ENCODE results near the gene SLC41A1. TPM values are rescaled to one million over a fixed set of nuclear protein-coding genes. Genes with fewer than 3 reads are reported as not detected.

Gene SLC41A1
- total RNA-seq, 1 experiment from 2014 or later, result 31.9 TPM

GRCh38 chr1:205769641-205770365, 43.2 kb downstream of the SLC41A1 start:
- no peak for TF ChIP-seq CTCF (IDR thresholded peaks at IDR 0.05; ENCODE audit: unreplicated experiment)
- Mint-ChIP-seq H3K9me3 (ENCODE audit: low read depth, unreplicated experiment) (no peaks in the 10 kb centered on the region), H3K27me3 (ENCODE audit: unreplicated experiment) (peaks cover 7% of the 10 kb centered on the region), H3K27ac (ENCODE audit: unreplicated experiment) (no peak overlapping the region), H3K4me3 (ENCODE audit: low read depth, unreplicated experiment) (no peak overlapping the region), H3K4me1 (ENCODE audit: low read depth, unreplicated experiment) (peaks cover 6% of the 10 kb centered on the region), H3K36me3 (ENCODE audit: insufficient read depth, unreplicated experiment) (peaks cover 13% of the 10 kb centered on the region)
- DNase-seq, result no peak
- CTCF ChIA-PET, result no interaction called here
- BruUV-seq (replicated peaks), result no TSS peak
- intact Hi-C loops (cut with micrococcal nuclease; ENCODE audit: unreplicated experiment), result no loop called here

DNA sequence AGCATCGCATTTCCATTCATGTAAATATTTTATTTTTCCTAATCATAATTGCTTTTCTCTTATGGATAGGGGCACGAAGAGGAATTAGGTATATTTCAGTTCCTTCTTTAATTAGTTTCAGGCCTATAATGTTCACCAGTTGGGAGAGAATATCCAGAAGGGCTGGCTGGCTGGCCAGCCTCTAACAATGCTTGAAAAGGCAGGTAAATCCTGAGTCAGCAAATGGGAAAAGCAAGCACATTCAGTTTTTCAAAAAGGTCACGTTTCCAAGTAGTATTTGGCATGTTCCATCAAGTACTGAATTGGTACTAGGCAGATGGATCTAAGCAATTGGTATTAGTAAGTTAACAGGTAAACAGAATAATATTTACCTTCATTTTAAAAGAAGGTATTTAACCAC, 45.8 kb downstream of the SLC41A1 start:
- no peak overlapping the region for H3K4me3 Mint-ChIP-seq (ENCODE audit: low read depth, unreplicated experiment)
- H3K4me1 Mint-ChIP-seq (ENCODE audit: low read depth, unreplicated experiment), result peaks cover 6% of the 10 kb centered on the region
- H3K27ac Mint-ChIP-seq (ENCODE audit: unreplicated experiment), result no peak overlapping the region
- intact Hi-C loops (cut with micrococcal nuclease; ENCODE audit: unreplicated experiment), result no loop called here
- DNase-seq, result no peak
- no peaks in the 10 kb centered on the region for H3K9me3 Mint-ChIP-seq (ENCODE audit: low read depth, unreplicated experiment)
- TF ChIP-seq CTCF (IDR thresholded peaks at IDR 0.05; ENCODE audit: unreplicated experiment), result no peak
- peaks cover 5% of the 10 kb centered on the region for H3K36me3 Mint-ChIP-seq (ENCODE audit: insufficient read depth, unreplicated experiment)
- H3K27me3 Mint-ChIP-seq (ENCODE audit: unreplicated experiment), result no peaks in the 10 kb centered on the region
- CTCF ChIA-PET, result no interaction called here
- no TSS peak for BruUV-seq (replicated peaks)

GRCh38 chr1:205766570-205766969, 46.4 kb downstream of the SLC41A1 start:
- DNase-seq, result no peak
- H3K27me3 Mint-ChIP-seq (ENCODE audit: unreplicated experiment), result no peaks in the 10 kb centered on the region
- peaks cover 5% of the 10 kb centered on the region for H3K36me3 Mint-ChIP-seq (ENCODE audit: insufficient read depth, unreplicated experiment)
- no peaks in the 10 kb centered on the region for H3K9me3 Mint-ChIP-seq (ENCODE audit: low read depth, unreplicated experiment)
- intact Hi-C loops (cut with micrococcal nuclease; ENCODE audit: unreplicated experiment), result no loop called here
- peaks cover 6% of the 10 kb centered on the region for H3K4me1 Mint-ChIP-seq (ENCODE audit: low read depth, unreplicated experiment)
- no peak overlapping the region for H3K4me3 Mint-ChIP-seq (ENCODE audit: low read depth, unreplicated experiment)
- CTCF ChIA-PET, result interaction anchor here (0.6 kb wide), 1 partner anchor 45 kb away, joined by 3 read pairs; no protein-coding TSS in a partner anchor
- TF ChIP-seq CTCF (IDR thresholded peaks at IDR 0.05; ENCODE audit: unreplicated experiment), result no peak
- no peak overlapping the region for H3K27ac Mint-ChIP-seq (ENCODE audit: unreplicated experiment)
- BruUV-seq (replicated peaks), result no TSS peak

- intact Hi-C loops (cut with micrococcal nuclease; ENCODE audit: unreplicated experiment), result no loop called here
- Mint-ChIP-seq H3K4me3 (ENCODE audit: low read depth, unreplicated experiment) (no peak overlapping the region), H3K27me3 (ENCODE audit: unreplicated experiment) (no peaks in the 10 kb centered on the region), H3K4me1 (ENCODE audit: low read depth, unreplicated experiment) (peaks cover 6% of the 10 kb centered on the region), H3K36me3 (ENCODE audit: insufficient read depth, unreplicated experiment) (peaks cover 5% of the 10 kb centered on the region), H3K9me3 (ENCODE audit: low read depth, unreplicated experiment) (no peaks in the 10 kb centered on the region), H3K27ac (ENCODE audit: unreplicated experiment) (no peak overlapping the region)
- BruUV-seq (replicated peaks), result no TSS peak
- CTCF ChIA-PET, result interaction anchor here (0.6 kb wide), 1 partner anchor 44 kb away, joined by 3 read pairs; no protein-coding TSS in a partner anchor
- no peak for TF ChIP-seq CTCF (IDR thresholded peaks at IDR 0.05; ENCODE audit: unreplicated experiment)
- no peak for DNase-seq
These were observed 47.0 kb downstream of the SLC41A1 start for GRCh38 chr1:205766038-205766437.
